Measurements from ENCODE around the gene TSPYL4. TPM values are rescaled to one million over a fixed set of nuclear protein-coding genes. Genes with fewer than 3 reads are reported as not detected.
"Not testable (repeated sequence)": the region's sequence is repeated elsewhere in the genome, so short reads cannot be mapped to it uniquely, and the experiment has no call there.

The TSPYL4 gene
- 8.5 TPM for total RNA-seq
- long read RNA-seq = 0 reads

GRCh38 chr6:116253505-116254296 is at the start of gene TSPYL4:
TSPYL4 (minus strand) TSS chr6:116254075; CDS start chr6:116254008, 67 bp downstream.
- peak; percentile 95 for DNase-seq (ENCODE audit: low spot score)

- DNase-seq (ENCODE audit: low spot score) = no peak
Measured at GRCh38 chr6:116301104-116301503, 47.2 kb upstream of the TSPYL4 start.

- DNase-seq (ENCODE audit: low spot score) = no peak
Measured at GRCh38 chr6:116300566-116300965, 46.7 kb upstream of the TSPYL4 start.

DNA sequence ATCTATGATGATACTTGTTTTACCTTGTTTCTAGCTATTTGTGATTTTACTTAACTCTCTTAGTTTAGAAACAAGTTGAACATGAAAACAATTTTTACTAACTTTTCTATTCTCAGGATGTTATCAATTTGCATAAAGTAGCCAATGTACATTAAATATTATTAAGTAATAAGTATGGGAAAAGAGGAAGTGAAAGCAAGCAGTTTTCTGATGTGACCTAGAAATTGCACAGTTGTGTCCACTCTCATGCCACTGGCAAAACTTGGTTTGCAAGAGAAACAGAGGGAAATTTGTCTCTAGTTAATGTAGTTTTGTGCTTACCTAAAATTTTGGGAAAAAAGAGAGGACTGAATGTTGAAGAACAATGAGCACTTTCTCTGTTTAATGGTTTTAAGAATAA is 45.1 kb upstream of the TSPYL4 start:
- no peak for DNase-seq (ENCODE audit: low spot score)

DNA sequence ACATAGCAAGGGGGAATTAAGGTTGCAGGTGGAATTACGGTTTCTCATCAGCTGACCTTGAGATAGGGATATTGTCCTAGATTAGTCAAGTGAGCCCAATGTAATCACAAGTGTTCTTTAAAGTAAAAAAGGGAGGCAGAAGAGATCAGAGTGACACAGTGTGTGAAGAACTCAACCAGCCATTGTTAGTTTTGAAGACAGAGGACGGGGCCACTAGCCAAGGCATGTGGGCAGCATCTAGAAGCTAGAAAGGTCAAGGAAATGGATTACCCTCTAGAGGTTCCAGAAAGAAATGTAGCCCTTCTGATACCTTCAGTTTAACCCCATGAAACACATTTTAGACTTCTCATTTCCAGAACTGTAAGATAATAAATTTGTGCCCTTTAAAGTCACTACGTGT is 44.4 kb upstream of the TSPYL4 start:
- DNase-seq (ENCODE audit: low spot score) = no peak

- DNase-seq (ENCODE audit: low spot score) = no peak
Measured at GRCh38 chr6:116292553-116292952, 38.7 kb upstream of the TSPYL4 start.

DNA sequence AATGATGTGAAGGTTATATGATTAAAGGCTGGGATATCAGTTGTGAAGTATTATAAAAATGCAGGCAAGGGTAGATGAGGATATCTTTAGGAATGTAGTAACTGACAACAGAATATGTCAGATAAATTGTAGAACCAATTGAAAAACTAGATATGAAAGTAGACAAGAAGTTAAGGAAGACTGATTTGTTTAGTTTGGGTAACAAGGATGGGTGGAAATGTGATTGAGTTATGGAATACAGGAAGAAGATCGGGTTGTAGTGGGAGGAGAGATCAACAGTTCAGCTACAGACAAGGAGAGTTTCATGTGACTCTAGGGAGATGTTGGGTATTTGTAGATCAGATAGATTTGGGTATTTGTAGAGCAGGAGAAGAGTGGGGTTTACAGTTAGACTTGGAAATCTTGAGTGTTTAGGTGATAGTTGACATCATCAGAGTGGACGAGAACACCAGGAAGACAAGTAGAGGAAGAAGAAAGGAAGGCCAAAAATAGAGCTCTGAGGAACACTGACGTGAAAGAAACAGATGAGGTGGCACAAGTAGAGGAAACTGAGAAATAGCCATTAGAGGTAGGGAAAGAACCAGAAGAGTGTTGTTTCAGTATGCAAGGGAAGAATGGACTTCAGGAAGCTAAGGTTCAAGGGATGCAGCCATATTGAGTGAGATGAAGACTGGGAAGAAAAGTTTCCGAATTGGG is 38.0 kb upstream of the TSPYL4 start:
- no peak for DNase-seq (ENCODE audit: low spot score)

- DNase-seq (ENCODE audit: low spot score) = no peak
Measured at GRCh38 chr6:116290799-116291198, 36.9 kb upstream of the TSPYL4 start.

DNA sequence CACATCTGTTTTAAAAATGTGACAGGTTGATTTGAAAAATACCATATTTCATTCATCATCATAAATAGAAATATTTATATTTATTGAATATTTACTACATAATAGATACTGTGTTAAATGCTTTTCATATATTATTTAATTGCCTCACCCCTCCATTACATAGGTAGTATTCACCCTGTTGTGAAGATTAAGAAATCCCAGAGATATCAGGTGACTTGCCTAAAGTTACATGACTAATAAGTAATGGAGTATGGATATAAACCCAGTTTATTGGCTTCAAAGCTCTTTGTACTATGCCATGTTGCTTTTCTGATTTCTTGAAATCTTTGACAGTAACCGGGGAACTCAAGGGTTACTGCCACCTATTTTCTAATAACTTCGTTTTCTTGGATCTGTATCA is 36.0 kb upstream of the TSPYL4 start:
- no peak for DNase-seq (ENCODE audit: low spot score)

DNA sequence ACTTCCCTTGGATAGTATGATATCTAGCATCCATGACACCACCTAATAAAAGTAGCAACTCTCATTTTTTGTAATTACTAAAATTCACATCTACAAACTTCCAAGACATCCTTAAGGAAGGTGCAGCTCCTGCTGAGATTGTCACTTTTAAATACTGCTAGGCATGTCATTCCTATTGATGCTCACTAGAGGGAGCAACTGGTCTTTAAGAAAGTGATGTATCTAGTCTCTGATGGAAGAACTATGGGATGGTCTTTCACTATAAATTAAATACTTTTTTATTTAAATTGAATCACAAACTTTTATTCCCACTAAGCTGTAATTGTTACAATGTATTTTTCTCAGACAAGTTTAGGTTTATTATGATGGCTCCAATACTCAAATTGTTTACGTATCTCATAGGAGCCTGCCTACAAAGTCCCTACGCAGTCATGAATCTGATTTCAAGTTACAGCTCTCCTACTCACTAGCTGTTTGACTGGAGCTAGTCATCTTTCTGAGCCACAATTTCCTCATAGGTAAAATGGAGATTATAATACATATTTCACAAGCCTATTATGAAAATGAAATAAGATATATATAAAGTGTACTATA is 33.9 kb upstream of the TSPYL4 start:
- no peak for DNase-seq (ENCODE audit: low spot score)

- no peak for DNase-seq (ENCODE audit: low spot score)
Measured at GRCh38 chr6:116286773-116287358, 33.0 kb upstream of the TSPYL4 start.

- DNase-seq (ENCODE audit: low spot score) = not testable (repeated sequence)
Measured at GRCh38 chr6:116284984-116285383, 31.1 kb upstream of the TSPYL4 start.

DNA sequence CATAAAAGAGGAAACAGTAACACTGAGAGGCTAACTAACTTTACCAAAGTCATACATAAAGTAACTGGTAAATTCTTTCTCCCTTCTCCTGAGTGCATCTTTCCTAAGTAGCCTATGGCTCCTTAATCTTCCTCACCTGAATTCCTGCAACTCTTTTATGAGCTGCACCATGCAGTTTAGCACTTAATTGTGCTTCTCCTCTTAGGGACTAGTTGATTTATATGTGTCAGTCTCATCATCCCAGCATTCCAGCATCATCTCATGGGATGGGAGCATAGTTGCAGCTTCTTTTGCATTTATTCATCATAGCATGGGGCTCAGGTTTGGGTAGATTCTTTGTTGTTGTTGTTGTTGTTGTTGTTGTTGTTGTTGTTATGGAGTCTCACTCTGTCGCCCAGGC is 29.3 kb upstream of the TSPYL4 start:
- DNase-seq (ENCODE audit: low spot score) = no peak

GRCh38 chr6:116282698-116283097 is 28.8 kb upstream of the TSPYL4 start:
- DNase-seq (ENCODE audit: low spot score) = no peak

GRCh38 chr6:116280933-116281316 is 27.1 kb upstream of the TSPYL4 start:
- DNase-seq (ENCODE audit: low spot score) = no peak

GRCh38 chr6:116280161-116280932 is 26.5 kb upstream of the TSPYL4 start:
- no peak for DNase-seq (ENCODE audit: low spot score)

DNA sequence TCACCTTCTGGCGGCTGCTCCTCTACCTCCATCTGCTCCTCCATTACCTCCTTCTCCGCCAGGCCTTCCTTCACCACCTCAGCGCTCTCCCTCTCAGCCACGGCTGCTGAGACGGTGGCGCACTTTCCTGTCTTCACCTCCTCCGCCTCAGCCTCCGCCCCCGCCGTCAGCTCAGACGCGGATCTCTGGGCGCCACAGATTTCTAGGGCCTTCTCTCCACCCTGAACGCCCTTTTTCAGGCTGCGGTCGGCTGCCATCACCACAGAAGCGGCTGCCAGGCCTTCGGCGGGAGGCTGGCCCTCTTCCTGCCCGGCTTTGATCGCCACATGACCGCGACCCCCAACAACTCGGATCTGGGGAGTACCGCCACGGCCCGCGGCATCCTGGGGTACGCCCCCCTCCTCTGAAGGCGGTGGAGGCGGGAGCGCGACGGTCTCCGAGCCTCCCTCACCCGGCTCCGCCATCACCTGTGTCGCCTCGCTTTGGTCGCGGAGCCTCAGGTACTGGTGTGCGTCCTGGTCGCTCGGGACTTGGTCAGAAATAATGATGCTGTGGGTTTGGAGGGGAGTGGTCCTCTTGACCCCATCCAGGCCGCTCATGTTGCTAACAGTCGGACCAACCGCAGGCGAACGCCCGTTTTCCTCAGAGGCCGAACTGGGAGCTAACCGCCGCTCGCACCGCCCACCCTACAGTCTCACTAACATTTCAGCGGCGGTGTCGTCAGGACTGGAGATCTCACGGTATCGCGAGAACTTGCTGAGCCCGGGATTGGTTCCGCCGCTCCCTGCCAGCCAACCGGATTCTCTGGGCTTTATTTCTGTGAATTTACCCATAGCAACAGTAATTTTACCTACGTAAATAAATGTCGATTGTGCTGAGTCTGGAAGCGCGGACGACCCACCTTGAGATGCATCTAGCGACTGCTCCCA is 25.6 kb upstream of the TSPYL4 start, which contains the start of gene TSPYL1:
TSS of gene TSPYL1 (minus strand) at position 699 of the 929 bp plus-strand sequence. CDS start at position 599, 100 bp downstream.
- peak; percentile 98 for DNase-seq (ENCODE audit: low spot score)

- DNase-seq (ENCODE audit: low spot score) = no peak
Measured at GRCh38 chr6:116278854-116279231, 25.0 kb upstream of the TSPYL4 start.

GRCh38 chr6:116278481-116278829 is 24.6 kb upstream of the TSPYL4 start:
- no peak for DNase-seq (ENCODE audit: low spot score)

DNA sequence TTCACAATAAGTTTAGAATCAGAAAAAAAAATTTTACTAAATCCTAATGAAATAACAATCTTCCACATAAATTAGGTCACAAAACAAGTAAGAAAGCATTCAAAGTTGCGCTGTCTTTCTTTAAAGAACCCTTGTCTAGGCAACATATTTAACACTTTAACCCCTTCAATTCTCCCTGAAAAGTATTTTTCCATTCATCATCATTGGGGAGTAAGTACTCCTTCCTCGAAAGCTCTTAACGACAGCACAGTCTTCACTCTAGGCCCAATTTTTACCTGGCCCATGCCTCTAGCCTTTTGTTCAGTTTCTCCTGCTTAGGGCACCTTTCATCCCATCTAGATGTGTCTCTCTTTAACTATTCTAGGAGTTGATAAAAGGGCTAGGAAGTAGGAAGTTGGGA is 23.2 kb upstream of the TSPYL4 start:
- DNase-seq (ENCODE audit: low spot score) = no peak

Data from mesenteric fat pad (tissue), 1 donor.